Thyroid gland (tissue), 4 donors: ENCODE results near the gene BACH2. TPM values are rescaled to one million over a fixed set of nuclear protein-coding genes. Genes with fewer than 3 reads are reported as not detected.
A peak's percentile ranks its signal among the peaks of the same experiment; 100 is the strongest.
"Not testable (repeated sequence)": the region's sequence is repeated elsewhere in the genome, so short reads cannot be mapped to it uniquely, and the experiment has no call there.

ENCODE experiments used
- DNase-seq, 2 donors: peaks; one replicate each; pipeline ENCODE4 v3.0.0-alpha.2; 2019
- H3K27ac ChIP-seq, 3 donors: fragments of 200-600 bp; sonication (generic); 1 replicate in 2 of 3; 2 replicates in 1 of 3; pipeline ENCODE4 v1.5.1; 2016 to 2019; ENCODE audit warnings: mild to moderate bottlenecking in 1 of 3, moderate library complexity in 1 of 3
- H3K27me3 ChIP-seq: fragments of 200-600 bp; sonication (generic); one replicate; pipeline ENCODE4 v1.5.1; 2019
- H3K36me3 ChIP-seq, 2 donors: fragments of 200-600 bp; sonication (generic); one replicate each; pipeline ENCODE4 v1.5.1; 2016 to 2019
- H3K4me1 ChIP-seq, 2 donors: fragments of 200-600 bp; sonication (generic); one replicate each; pipeline ENCODE4 v1.5.1; 2017 to 2019
- H3K4me3 ChIP-seq, 3 donors: fragments of 200-600 bp; sonication (generic); replicated peaks in 1 of 3; 1 replicate in 2 of 3; 2 replicates in 1 of 3; pipeline ENCODE4 v1.5.1; 2016; ENCODE audit warnings: mild to moderate bottlenecking in 1 of 3
- H3K9me3 ChIP-seq: fragments of 200-600 bp; sonication (generic); one replicate; pipeline ENCODE4 v1.5.1; 2017
- POLR2A ChIP-seq, 2 donors: fragments of 450-650 bp; IDR thresholded peaks; one replicate each; pipeline ENCODE4 v1.6.1; 2017; ENCODE audit warnings: antibody characterized with exemption in 2 of 2, mild to moderate bottlenecking in 2 of 2, moderate library complexity in 1 of 2
- WGBS, 2 donors: methylation state at CpG; one replicate each; pipeline ENCODE4 v1.1.5; 2017; 5-methylcytosine and 5-hydroxymethylcytosine counted together
- intact Hi-C: fragments of 100-400 bp; cut with DNase I; formaldehyde crosslinking; loops from one replicate; pipeline ENCODE4 v1.15.1; 2023
- total RNA-seq, 4 donors: library from RNA; depleted of rRNA; stranded (reverse); fragments of >200 nt; gene quantifications; one replicate each; pipeline ENCODE4 v1.2.3, GENCODE V29; 2016
- TF ChIP-seq, protein P1 (sequence below), 6 experiments: fragments of 200-600 bp in 3 of 6; fragments of 450-650 bp in 3 of 6; sonication (generic) in 3 of 6; IDR thresholded peaks; one replicate each; pipeline ENCODE4 v1.5.1; 2016 to 2019; ENCODE audit warnings: antibody characterized with exemption in 6 of 6, mild to moderate bottlenecking in 2 of 6, inconsistent platforms in 1 of 6, moderate library complexity in 1 of 6

Gene BACH2
- total RNA-seq, 4 donors from 2014 or later = 0.98 to 6.6 (median 3.9) TPM

DNA sequence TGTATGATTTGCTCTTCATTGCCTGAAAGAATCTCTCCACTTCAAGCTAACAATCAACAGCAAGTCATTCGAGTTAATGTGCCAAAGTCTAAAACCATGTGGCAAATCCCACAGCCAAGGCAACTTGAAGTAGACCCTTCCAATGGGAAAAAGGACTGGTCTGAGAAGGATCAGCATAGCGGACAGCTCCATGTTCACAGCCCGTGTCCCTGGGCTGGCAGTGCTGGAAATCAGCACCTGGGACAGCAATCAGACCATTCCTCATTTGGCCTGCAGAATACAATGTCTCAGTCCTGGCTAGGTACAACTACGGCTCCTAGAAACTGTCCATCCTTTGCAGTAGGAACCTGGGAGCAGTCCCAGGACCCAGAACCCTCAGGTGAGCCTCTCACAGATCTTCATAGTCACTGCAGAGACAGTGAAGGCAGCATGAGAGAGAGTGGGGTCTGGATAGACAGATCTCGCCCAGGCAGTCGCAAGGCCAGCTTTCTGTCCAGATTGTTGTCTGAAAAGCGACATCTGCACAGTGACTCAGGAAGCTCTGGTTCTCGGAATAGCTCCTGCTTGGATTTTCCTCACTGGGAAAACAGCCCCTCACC is 401.3 kb downstream of the BACH2 start:
- H3K4me3 ChIP-seq = no peak overlapping the region
- intact Hi-C loops = no loop called here
- no peaks in the 10 kb centered on the region for H3K27me3 ChIP-seq
- peak in 1 of 2 donors; percentile 25 for DNase-seq
- H3K4me1 ChIP-seq = no peaks in the 10 kb centered on the region
- WGBS, 2 donors = 45 to 47% methylated on average over 8 of the region's 8 CpGs
- H3K9me3 ChIP-seq = no peaks in the 10 kb centered on the region
- no peak for TF ChIP-seq POLR2A (IDR thresholded peaks at IDR 0.05)
- TF ChIP-seq, protein P1, sequence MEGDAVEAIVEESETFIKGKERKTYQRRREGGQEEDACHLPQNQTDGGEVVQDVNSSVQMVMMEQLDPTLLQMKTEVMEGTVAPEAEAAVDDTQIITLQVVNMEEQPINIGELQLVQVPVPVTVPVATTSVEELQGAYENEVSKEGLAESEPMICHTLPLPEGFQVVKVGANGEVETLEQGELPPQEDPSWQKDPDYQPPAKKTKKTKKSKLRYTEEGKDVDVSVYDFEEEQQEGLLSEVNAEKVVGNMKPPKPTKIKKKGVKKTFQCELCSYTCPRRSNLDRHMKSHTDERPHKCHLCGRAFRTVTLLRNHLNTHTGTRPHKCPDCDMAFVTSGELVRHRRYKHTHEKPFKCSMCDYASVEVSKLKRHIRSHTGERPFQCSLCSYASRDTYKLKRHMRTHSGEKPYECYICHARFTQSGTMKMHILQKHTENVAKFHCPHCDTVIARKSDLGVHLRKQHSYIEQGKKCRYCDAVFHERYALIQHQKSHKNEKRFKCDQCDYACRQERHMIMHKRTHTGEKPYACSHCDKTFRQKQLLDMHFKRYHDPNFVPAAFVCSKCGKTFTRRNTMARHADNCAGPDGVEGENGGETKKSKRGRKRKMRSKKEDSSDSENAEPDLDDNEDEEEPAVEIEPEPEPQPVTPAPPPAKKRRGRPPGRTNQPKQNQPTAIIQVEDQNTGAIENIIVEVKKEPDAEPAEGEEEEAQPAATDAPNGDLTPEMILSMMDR (IDR thresholded peaks at IDR 0.05) = no peak
- no peaks in the 10 kb centered on the region for H3K36me3 ChIP-seq
- H3K27ac ChIP-seq = no peak overlapping the region

DNA sequence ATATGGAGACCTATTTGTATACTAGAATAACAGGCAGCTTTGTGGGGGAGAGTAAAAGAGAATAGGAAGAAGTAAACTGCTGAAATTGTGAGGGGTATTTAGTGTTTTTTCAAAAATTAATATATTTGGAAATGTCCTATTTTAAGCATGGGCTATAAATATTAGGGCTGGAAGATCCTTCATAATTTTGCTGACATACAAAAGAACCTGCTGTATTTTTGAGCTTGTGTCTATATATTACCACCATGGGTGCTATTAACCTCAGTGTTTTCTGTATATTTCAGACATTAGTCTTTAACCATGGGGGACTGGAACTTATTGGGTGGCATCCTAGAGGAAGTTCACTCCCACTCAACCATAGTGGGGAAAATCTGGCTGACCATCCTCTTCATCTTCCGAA is 402.5 kb downstream of the BACH2 start, which contains the start of gene GJA10:
TSS of gene GJA10 (plus strand) at position 301 of the 400 bp plus-strand sequence. CDS start at position 301, 0 bp downstream.
- no peak within 1 kb of the TSS for H3K4me3 ChIP-seq
- no peak for TF ChIP-seq POLR2A (IDR thresholded peaks at IDR 0.05)
- TF ChIP-seq, protein P1 (IDR thresholded peaks at IDR 0.05) = no peak

DNA sequence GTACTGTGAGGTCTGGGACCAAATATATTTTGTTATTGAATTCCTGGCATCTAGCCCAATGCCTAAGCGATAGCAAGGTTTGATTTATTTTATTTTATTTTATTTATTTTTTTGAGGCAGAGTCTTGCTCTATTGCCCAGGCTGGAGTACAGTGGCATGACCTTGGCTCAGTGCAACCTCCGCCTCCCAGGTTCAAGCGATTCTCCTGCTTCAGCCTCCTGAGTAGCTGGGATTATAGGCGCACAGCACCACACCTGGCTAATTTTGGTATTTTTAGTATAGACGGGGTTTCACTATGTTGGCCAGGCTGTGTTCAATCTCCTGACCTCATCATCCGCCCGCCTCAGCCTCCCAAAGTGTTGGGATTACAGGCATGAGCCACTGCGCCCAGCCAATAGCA is 404.1 kb downstream of the BACH2 start:
- H3K4me1 ChIP-seq, H3K27ac ChIP-seq, DNase-seq, H3K27me3 ChIP-seq, H3K36me3 ChIP-seq, H3K4me3 ChIP-seq, intact Hi-C loops, H3K9me3 ChIP-seq: not testable (repeated sequence)
- 83 to 86% methylated on average over 8 of the region's 8 CpGs for WGBS, 2 donors

More for the DNA sequence above, 402.5 kb downstream of the BACH2 start, which contains the start of gene GJA10:
- H3K4me1 ChIP-seq = no peaks in the 10 kb centered on the region
- DNase-seq = no peak
- no peak within 1 kb of the TSS for H3K27ac ChIP-seq
- 92 to 100% methylated on average over 1 of the region's 1 CpG for WGBS, 2 donors
- no peaks in the 10 kb centered on the region for H3K36me3 ChIP-seq
- no peaks in the 10 kb centered on the region for H3K27me3 ChIP-seq
- H3K9me3 ChIP-seq = no peaks in the 10 kb centered on the region
- intact Hi-C loops = no loop called here

DNA sequence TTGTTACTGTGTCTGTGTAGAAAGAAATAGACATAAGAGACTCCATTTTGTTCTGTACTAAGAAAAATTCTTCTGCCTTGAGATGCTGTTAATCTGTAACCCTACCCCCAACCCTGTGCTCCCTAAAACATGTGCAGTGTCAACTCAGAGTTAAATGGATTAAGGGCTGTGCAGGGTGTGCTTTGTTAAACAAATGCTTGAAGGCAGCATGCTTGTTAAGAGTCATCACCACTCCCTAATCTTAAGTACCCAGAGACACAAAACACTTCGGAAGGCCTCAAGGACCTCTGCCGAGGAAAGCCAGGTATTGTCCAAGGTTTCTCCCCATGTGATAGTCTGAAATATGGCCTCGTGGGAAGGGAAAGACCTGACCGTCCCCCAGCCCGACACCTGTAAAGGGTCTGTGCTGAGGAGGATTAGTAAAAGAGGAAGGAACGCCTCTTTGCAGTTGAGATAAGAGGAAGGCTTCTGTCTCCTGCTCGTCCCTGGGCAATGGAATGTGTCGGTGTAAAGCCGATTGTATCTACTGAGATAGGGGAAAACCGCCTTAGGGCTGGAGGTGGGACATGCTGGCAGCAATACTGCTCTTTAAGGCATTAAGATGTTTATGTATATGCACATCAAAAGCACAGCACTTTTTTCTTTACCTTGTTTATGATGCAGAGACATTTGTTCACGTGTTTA is 405.7 kb downstream of the BACH2 start:
- 3 to 7% methylated on average over 11 of the region's 11 CpGs for WGBS, 2 donors
- not testable (repeated sequence) for H3K27me3 ChIP-seq, DNase-seq

DNA sequence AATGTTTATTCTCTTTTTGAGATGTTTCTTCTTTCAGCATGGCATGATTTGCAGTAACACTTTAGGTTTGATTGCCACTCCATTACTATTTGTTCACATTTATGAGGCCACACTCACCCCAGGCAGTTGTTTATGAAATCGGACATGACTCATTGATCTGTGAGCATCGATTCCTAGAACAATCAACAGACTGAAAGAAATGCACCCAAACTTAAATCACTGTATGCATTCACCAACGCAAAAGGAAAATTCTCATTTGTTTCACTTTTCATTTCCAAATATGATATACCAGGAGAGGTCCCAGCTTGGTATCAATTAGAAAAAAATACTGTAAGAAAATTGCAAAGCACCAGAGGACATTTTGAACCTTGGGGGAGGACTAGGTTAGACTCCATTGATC is 407.8 kb downstream of the BACH2 start:
- H3K4me1 ChIP-seq = no peaks in the 10 kb centered on the region
- TF ChIP-seq, protein P1 (IDR thresholded peaks at IDR 0.05) = no peak
- TF ChIP-seq POLR2A (IDR thresholded peaks at IDR 0.05) = no peak
- intact Hi-C loops = no loop called here
- no peak for DNase-seq
- no peak overlapping the region for H3K27ac ChIP-seq
- H3K36me3 ChIP-seq = no peaks in the 10 kb centered on the region
- H3K4me3 ChIP-seq = no peak overlapping the region
- no peaks in the 10 kb centered on the region for H3K9me3 ChIP-seq
- no peaks in the 10 kb centered on the region for H3K27me3 ChIP-seq
- 84 to 89% methylated on average over 3 of the region's 3 CpGs for WGBS, 2 donors

More for the DNA sequence above, 405.7 kb downstream of the BACH2 start:
- intact Hi-C loops, H3K4me1 ChIP-seq, H3K4me3 ChIP-seq, H3K9me3 ChIP-seq, H3K27ac ChIP-seq, H3K36me3 ChIP-seq: not testable (repeated sequence)

DNA sequence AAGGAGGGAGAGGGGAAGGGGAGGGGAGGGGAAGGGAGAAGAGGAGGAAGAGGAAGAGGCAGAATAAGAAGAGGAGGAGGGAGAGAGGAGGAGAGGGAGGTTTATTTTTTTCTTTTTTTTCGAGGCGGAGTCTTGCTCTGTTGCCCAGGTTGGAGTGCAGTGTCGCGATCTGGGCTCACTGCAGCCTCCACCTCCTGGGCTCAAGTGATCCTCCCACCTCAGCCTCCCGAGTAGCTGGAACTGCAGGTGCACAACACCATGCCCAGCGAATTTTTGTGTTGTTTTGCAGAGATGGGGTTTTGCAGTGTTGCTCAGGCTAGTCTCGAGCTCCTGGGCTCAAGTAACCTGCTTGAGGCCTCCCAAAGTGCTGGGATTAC is 408.5 kb downstream of the BACH2 start:
- intact Hi-C loops = no loop called here
- WGBS, 2 donors = 82 to 91% methylated on average over 7 of the region's 7 CpGs

More for the DNA sequence above, 408.5 kb downstream of the BACH2 start:
- Histone ChIP-seq H3K27ac (no peak overlapping the region), H3K9me3 (no peaks in the 10 kb centered on the region), H3K4me3 (no peak overlapping the region), H3K4me1 (no peaks in the 10 kb centered on the region), H3K36me3 (no peaks in the 10 kb centered on the region), H3K27me3 (no peaks in the 10 kb centered on the region)
- TF ChIP-seq POLR2A (IDR thresholded peaks at IDR 0.05) = no peak
- TF ChIP-seq, protein P1 (IDR thresholded peaks at IDR 0.05) = no peak
- no peak for DNase-seq
